GM19372 (cell line): ENCODE results near the gene P2RY12.

Source experiments
- ATAC-seq: cut with Tn5 transposase; IDR thresholded peaks from one replicate; pipeline ENCODE4 v1.9.1; 2021; ENCODE audit warnings: mild to moderate bottlenecking, low read depth, moderate library complexity; ENCODE audit not compliant: unreplicated experiment

P2RY12 gene

GRCh38 chr3:151309566-151309965 lies 75.0 kb downstream of the P2RY12 start:
- ATAC-seq, result no peak

- ATAC-seq, result no peak
Observed at GRCh38 chr3:151307583-151308488, 76.7 kb downstream of the P2RY12 start.

DNA sequence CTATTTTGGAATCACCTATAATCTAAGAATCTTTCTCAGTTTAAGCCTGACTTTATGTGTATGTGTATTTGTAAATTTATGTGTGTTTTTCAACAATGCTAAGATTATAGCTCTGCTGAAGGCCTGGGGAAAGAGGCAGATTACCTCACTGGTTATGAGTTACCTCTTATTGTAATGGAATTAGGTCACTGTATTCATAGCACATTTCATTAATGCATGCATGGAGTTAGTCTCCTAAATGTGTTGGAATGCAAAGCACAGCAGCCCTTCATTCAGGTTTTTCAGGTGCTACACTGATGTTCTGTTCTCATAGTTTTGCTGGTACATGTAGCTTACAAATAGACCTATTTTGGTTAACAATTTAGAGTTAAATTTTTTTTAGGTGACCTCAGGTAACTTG lies 77.4 kb downstream of the P2RY12 start:
- ATAC-seq, result no peak

GRCh38 chr3:151306168-151306810 lies 78.3 kb downstream of the P2RY12 start:
- no peak for ATAC-seq

- ATAC-seq, result no peak
Observed at GRCh38 chr3:151305775-151306151, 78.8 kb downstream of the P2RY12 start.

- no peak for ATAC-seq
Observed at GRCh38 chr3:151305060-151305774, 79.3 kb downstream of the P2RY12 start.

DNA sequence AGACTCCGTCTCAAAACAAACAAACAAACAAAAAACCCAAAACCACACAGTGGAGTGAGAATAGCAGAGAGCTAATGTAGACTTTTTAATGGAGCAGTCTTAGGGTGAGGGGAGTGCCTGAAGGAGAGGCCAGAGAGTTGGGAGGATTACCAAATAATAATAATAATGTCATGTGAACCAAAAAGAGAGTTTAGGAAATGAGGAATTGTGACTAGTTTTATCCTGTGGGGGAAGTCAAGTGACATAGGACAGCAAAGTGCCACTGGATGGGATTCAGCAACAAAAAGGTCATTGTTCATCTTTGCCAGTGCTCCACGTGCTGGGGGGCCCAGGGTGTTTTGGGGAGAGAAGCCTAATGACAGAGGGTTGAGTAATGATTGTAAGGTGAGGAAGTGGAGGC lies 80.8 kb downstream of the P2RY12 start:
- no peak for ATAC-seq

DNA sequence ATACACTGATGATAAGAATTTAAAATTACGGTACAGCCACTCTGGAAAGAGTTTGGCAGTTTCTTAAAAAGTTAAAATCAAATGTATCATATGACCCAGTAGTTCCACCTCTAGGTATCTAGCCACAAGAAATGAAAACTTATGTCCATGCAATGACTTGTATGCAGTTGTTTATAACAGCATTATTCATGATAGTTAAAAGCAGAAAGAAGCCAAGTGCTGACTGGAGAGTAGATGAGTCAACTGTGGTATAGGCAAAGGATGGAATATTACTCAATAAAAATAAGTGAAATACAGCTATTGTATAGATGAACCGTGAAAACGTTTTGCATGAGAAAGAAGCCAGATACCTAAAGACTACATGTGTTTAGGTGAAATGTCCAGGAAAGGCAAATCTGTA lies 82.8 kb downstream of the P2RY12 start:
- ATAC-seq, result no peak

GRCh38 chr3:151300539-151300938 lies 84.0 kb downstream of the P2RY12 start:
- no peak for ATAC-seq

DNA sequence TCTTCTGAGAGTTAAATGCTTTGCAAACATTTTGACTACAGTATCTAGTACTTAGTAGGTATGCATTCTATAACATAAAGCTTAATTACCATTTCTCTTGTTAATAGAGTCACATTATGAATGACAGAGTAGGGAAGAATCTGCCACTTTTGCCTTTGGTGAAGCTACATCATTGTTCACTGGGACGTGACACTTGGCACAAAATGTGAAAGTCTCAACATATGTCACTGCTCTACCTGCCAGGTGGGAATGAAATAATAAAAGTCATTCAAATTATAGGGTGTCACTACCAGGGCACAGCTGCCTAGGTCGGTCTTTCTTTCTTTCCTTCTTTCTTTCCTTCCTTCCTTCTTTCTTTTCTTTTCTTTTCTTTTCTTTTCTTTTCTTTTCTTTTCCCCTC lies 85.5 kb downstream of the P2RY12 start:
- ATAC-seq, result no peak

- no peak for ATAC-seq
Observed at GRCh38 chr3:151297429-151297828, 87.1 kb downstream of the P2RY12 start.

DNA sequence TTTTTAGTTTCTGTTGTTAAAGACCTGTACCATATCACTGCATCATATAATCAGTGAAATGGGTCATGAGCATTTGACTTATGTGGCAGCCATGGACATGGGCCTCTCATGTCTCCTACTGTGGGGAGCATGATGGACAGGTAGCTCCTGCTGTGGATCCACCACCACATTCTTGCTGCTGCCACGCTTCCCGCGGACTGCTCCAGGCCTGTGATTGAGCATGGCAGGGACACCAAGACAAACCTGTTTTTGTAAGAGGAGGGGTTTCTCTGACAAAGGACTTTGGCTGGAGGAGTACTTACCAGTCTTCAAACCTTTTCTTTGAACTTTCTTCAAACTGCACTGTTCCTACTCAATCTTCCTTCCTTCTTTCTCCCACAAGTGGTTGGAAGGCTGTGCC lies 88.3 kb downstream of the P2RY12 start:
- ATAC-seq, result no peak

DNA sequence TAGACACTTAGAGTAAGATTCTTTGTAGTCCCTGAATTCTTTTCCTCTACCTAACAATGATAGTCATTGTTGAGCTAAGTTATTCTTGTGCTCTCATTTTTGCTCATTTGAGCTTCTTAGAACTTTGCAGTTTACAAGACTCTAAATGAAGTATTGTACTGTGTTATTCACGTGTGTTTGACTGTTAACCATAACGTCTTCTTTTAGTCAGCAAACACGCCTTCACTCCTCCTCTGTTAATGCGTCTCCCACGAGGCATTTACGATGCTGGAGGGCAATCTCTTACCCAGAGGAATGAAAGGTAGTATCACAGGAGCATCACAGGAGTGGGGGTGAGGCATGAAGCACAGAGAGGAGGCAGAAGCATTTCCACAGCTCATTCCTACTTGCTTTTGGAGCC lies 91.4 kb downstream of the P2RY12 start:
- no peak for ATAC-seq

GRCh38 chr3:151290673-151291072 lies 93.9 kb downstream of the P2RY12 start:
- no peak for ATAC-seq

DNA sequence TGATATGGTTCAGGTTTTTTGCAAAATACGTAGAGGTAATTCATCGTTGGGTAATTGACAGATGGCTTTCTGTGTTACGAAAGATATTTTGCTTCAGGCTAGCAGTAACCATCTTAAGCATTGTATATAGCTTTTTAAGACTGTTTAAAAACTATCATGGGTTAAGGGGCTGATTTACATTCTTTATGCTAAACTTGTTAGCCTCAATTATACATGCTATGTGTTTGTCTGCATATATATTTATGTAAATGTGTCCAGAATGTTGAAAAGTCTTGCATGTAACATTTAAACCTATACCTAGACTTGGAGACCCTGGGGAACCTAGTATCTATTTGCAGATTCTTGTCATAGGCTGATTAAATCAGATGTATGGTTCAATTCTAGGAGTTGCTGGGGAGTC lies 95.1 kb downstream of the P2RY12 start:
- ATAC-seq, result no peak
